Osteoblast (primary cell): ENCODE data around the gene KHNYN. TPM values are rescaled to one million over a fixed set of nuclear protein-coding genes. Genes with fewer than 3 reads are reported as not detected.

Experiments used
- DNase-seq: peaks from one replicate; pipeline ENCODE4 v3.0.0; 2011; ENCODE audit warnings: low spot score, mixed read lengths; ENCODE audit not compliant: insufficient read length; ENCODE audit errors: missing footprints
- H2AFZ ChIP-seq: 2 replicates; pipeline ENCODE4 v1.6.0; 2011; ENCODE audit warnings: mild to moderate bottlenecking, low read length
- H3K27ac ChIP-seq: 2 replicates; pipeline ENCODE4 v1.5.1; 2011; ENCODE audit warnings: mild to moderate bottlenecking, low read depth, low read length, moderate library complexity
- H3K27me3 ChIP-seq: 2 replicates; pipeline ENCODE4 v1.6.0; 2012; ENCODE audit warnings: mild to moderate bottlenecking, control low read depth, inconsistent platforms, low read length, moderate library complexity; ENCODE audit not compliant: insufficient read depth
- H3K36me3 ChIP-seq: 2 replicates; pipeline ENCODE4 v1.5.1; 2011; ENCODE audit warnings: mild to moderate bottlenecking, low read length, control low read depth, moderate library complexity; ENCODE audit not compliant: insufficient read depth
- H3K4me1 ChIP-seq: 2 replicates; pipeline ENCODE4 v1.5.1; 2011; ENCODE audit warnings: mild to moderate bottlenecking, low read length, control low read depth, moderate library complexity; ENCODE audit not compliant: insufficient read depth
- H3K4me2 ChIP-seq: 2 replicates; pipeline ENCODE4 v1.6.0; 2011; ENCODE audit warnings: mild to moderate bottlenecking, low read length; ENCODE audit not compliant: insufficient read depth
- H3K4me3 ChIP-seq: fragments of 200-600 bp; sonication (generic); 3 replicates; pipeline ENCODE4 v1.5.1; 2012; ENCODE audit warnings: mild to moderate bottlenecking, low read length, inconsistent platforms; ENCODE audit not compliant: insufficient read depth
- H3K79me2 ChIP-seq: 2 replicates; pipeline ENCODE4 v1.6.0; 2012; ENCODE audit warnings: mild to moderate bottlenecking, low read length, control low read depth, inconsistent platforms; ENCODE audit not compliant: insufficient read depth
- H3K9me3 ChIP-seq: 2 replicates; pipeline ENCODE4 v1.5.1; 2011; ENCODE audit warnings: low read depth, low read length, control low read depth
- H4K20me1 ChIP-seq: 2 replicates; pipeline ENCODE4 v1.6.0; 2012; ENCODE audit warnings: mild to moderate bottlenecking, low read length, control low read depth; ENCODE audit not compliant: insufficient read depth
- CTCF ChIP-seq: IDR thresholded peaks from 2 replicates; pipeline ENCODE4 v1.5.1; 2011; ENCODE audit warnings: mild to moderate bottlenecking, low read depth, low read length, moderate library complexity; ENCODE audit errors: extremely low read depth
- total RNA-seq: library from RNA; depleted of rRNA; stranded (reverse); fragments of >200 nt; gene quantifications from 2 replicates; pipeline ENCODE4 v1.2.3, GENCODE V29; 2012

KHNYN gene
- total RNA-seq, 1 donor = 58.6 TPM

DNA sequence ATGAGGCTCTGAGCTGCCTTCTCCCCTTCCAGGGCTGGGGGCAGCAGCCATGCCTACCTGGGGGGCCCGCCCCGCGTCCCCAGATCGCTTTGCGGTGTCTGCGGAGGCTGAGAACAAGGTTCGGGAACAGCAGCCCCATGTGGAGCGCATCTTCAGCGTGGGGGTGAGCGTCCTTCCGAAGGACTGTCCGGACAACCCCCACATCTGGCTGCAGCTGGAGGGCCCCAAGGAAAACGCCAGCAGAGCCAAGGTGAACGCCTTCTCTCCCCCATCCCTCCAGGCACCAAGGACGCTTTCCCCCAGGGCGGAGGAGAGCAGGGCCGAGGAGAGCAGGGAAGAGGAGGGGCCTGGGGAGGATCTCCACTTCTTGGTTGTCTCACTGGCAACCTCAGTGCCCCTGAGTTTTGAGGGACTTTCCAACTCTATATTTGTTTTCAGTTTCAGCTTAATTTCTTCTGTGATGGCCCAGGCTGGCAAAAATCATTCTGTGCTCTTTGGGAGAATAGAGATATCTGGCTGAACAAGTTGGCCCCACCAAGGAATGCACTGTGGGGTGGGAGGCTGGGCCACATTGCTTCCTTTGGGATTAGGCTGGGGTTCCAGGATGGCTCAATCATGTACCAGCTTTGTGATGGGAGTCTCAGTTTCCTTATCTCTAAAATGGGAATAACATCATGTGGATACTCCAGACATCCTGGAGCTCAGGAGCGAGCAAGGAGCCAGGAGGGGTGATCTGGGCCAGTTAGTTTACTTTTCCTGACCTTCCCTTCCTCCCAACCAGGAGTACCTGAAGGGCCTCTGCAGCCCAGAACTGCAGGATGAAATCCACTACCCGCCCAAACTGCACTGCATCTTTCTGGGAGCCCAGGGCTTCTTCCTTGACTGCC, 1.2 kb downstream of the KHNYN start:
- peak; percentile 96 for DNase-seq
- H3K27ac ChIP-seq = peak overlapping the region; percentile 95
- H3K9me3 ChIP-seq = no peaks in the 10 kb centered on the region
- peak overlapping the region; percentile 54 for H2AFZ ChIP-seq
- H3K27me3 ChIP-seq = no peaks in the 10 kb centered on the region
- H3K36me3 ChIP-seq = peaks cover 38% of the 10 kb centered on the region
- no peak for TF ChIP-seq CTCF
- H3K79me2 ChIP-seq = peaks cover 33% of the 10 kb centered on the region
- H4K20me1 ChIP-seq = peaks cover 21% of the 10 kb centered on the region
- peak overlapping the region; percentile 87 for H3K4me3 ChIP-seq
- H3K4me2 ChIP-seq = peak overlapping the region; percentile 93
- peaks cover 33% of the 10 kb centered on the region for H3K4me1 ChIP-seq

DNA sequence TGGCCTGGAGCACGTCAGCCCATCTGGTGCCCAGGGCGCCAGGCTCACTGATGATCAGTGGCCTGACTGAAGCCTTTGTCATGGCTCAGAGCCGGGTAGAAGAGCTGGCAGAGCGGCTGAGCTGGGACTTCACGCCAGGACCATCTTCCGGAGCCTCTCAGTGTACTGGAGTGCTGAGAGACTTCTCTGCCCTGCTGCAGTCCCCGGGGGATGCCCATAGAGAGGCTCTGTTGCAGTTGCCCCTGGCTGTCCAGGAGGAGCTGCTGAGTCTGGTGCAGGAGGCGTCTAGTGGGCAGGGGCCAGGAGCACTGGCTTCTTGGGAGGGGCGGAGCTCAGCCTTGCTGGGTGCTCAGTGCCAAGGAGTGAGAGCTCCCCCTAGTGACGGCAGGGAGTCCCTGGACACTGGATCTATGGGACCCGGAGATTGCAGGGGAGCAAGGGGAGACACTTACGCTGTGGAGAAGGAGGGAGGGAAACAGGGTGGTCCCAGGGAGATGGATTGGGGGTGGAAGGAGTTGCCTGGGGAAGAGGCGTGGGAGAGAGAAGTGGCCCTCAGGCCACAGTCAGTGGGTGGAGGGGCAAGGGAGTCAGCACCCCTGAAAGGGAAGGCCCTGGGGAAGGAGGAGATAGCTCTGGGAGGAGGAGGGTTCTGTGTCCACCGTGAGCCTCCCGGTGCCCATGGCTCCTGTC, 2.0 kb downstream of the KHNYN start:
- Histone ChIP-seq H3K27ac (peak overlapping the region; percentile 95), H3K4me3 (peak overlapping the region; percentile 87)

GRCh38 chr14:24432259-24433131, 2.7 kb downstream of the KHNYN start:
- Histone ChIP-seq H3K9me3 (no peaks in the 10 kb centered on the region), H3K79me2 (peaks cover 38% of the 10 kb centered on the region), H3K4me2 (peak overlapping the region; percentile 93), H3K4me1 (peaks cover 37% of the 10 kb centered on the region), H3K27ac (no peak overlapping the region), H4K20me1 (peaks cover 29% of the 10 kb centered on the region), H3K4me3 (peak overlapping the region; percentile 87), H3K27me3 (no peaks in the 10 kb centered on the region), H2AFZ (no peak overlapping the region), H3K36me3 (peaks cover 51% of the 10 kb centered on the region)
- no peak for DNase-seq
- no peak for TF ChIP-seq CTCF

More for the DNA sequence above, 2.0 kb downstream of the KHNYN start:
- Histone ChIP-seq H4K20me1 (peaks cover 21% of the 10 kb centered on the region), H3K4me2 (peak overlapping the region; percentile 93), H3K79me2 (peaks cover 33% of the 10 kb centered on the region), H3K36me3 (peaks cover 43% of the 10 kb centered on the region), H3K27me3 (no peaks in the 10 kb centered on the region), H2AFZ (no peak overlapping the region), H3K9me3 (no peaks in the 10 kb centered on the region), H3K4me1 (peaks cover 37% of the 10 kb centered on the region)
- peak; percentile 99 for DNase-seq
- peak; percentile 98 for TF ChIP-seq CTCF
